ENCODE results near the gene GARIN5B. TPM values are rescaled to one million over a fixed set of nuclear protein-coding genes. Genes with fewer than 3 reads are reported as not detected.
"Not testable (repeated sequence)": the region's sequence is repeated elsewhere in the genome, so short reads cannot be mapped to it uniquely, and the experiment has no call there.

Gene GARIN5B
- total RNA-seq, 4 donors from 2014 or later: 0.18 TPM; not detected in 3

- DNase-seq: not testable (repeated sequence)
Measured at GRCh38 chr19:55407550-55407799, 44.4 kb upstream of the GARIN5B start, which contains the start of gene UBE2S. UBE2S (minus strand) TSS chr19:55407788; CDS start chr19:55407589, 199 bp downstream.

GRCh38 chr19:55406826-55407549, 43.9 kb upstream of the GARIN5B start:
- TF ChIP-seq POLR2A (IDR thresholded peaks at IDR 0.05) (no peak), CTCF (IDR thresholded peaks at IDR 0.05) (no peak)
- intact Hi-C loops (cut with DNase I; ENCODE audit: low total_unique reads): no loop called here
- Histone ChIP-seq H3K4me3 (peak overlapping the region; percentile 90 to 93), H3K36me3 (no peaks in the 10 kb centered on the region), H3K9me3 (no peaks in the 10 kb centered on the region), H3K4me1 (peaks cover 0 to 7% of the 10 kb centered on the region in 2 donors), H3K27me3 (no peaks in the 10 kb centered on the region), H3K27ac (peak overlapping the region; percentile 95 to 98)
- peak in 1 of 2 donors; percentile 40 for DNase-seq

More at GRCh38 chr19:55407550-55407799, 44.4 kb upstream of the GARIN5B start, which contains the start of gene UBE2S:
- peak within 1 kb of the TSS; percentile 90 to 93 for H3K4me3 ChIP-seq
- peak within 1 kb of the TSS; percentile 95 to 98 for H3K27ac ChIP-seq
- peak in 1 of 4 experiments; percentile 18 for TF ChIP-seq CTCF (IDR thresholded peaks at IDR 0.05)
- peak; percentile 95 to 99 for TF ChIP-seq POLR2A (IDR thresholded peaks at IDR 0.05)
- H3K4me1 ChIP-seq; H3K36me3 ChIP-seq; H3K9me3 ChIP-seq; intact Hi-C loops (cut with DNase I; ENCODE audit: low total_unique reads); H3K27me3 ChIP-seq: not testable (repeated sequence)

GRCh38 chr19:55406091-55406825, 43.2 kb upstream of the GARIN5B start:
- H3K36me3 ChIP-seq: no peaks in the 10 kb centered on the region
- peak overlapping the region; percentile 90 to 93 for H3K4me3 ChIP-seq
- intact Hi-C loops (cut with DNase I; ENCODE audit: low total_unique reads): no loop called here
- no peaks in the 10 kb centered on the region for H3K9me3 ChIP-seq
- no peak for DNase-seq
- no peaks in the 10 kb centered on the region for H3K27me3 ChIP-seq
- peaks cover 0 to 7% of the 10 kb centered on the region in 2 donors for H3K4me1 ChIP-seq
- TF ChIP-seq CTCF (IDR thresholded peaks at IDR 0.05): no peak
- TF ChIP-seq POLR2A (IDR thresholded peaks at IDR 0.05): no peak
- no peak overlapping the region for H3K27ac ChIP-seq

- H3K27me3 ChIP-seq: no peaks in the 10 kb centered on the region
- intact Hi-C loops (cut with DNase I; ENCODE audit: low total_unique reads): no loop called here
- H3K27ac ChIP-seq: no peak overlapping the region
- DNase-seq: no peak
- H3K4me3 ChIP-seq: no peak overlapping the region
- no peaks in the 10 kb centered on the region for H3K9me3 ChIP-seq
- TF ChIP-seq CTCF (IDR thresholded peaks at IDR 0.05) (no peak), POLR2A (IDR thresholded peaks at IDR 0.05) (no peak)
- no peaks in the 10 kb centered on the region for H3K36me3 ChIP-seq
- H3K4me1 ChIP-seq: peaks cover 0 to 7% of the 10 kb centered on the region in 2 donors
Measured at GRCh38 chr19:55405638-55406037, 42.6 kb upstream of the GARIN5B start.

- intact Hi-C loops (cut with DNase I; ENCODE audit: low total_unique reads): no loop called here
- TF ChIP-seq POLR2A (IDR thresholded peaks at IDR 0.05) (no peak), CTCF (IDR thresholded peaks at IDR 0.05) (no peak)
Measured at GRCh38 chr19:55402509-55402908, 39.4 kb upstream of the GARIN5B start.

GRCh38 chr19:55401390-55401789, 38.3 kb upstream of the GARIN5B start:
- intact Hi-C loops (cut with DNase I; ENCODE audit: low total_unique reads); H3K36me3 ChIP-seq; H3K4me3 ChIP-seq: not testable (repeated sequence)

More at GRCh38 chr19:55402509-55402908, 39.4 kb upstream of the GARIN5B start:
- Histone ChIP-seq H3K36me3 (no peaks in the 10 kb centered on the region), H3K27ac (no peak overlapping the region), H3K4me1 (peaks cover 0 to 7% of the 10 kb centered on the region in 2 donors), H3K4me3 (no peak overlapping the region), H3K9me3 (no peaks in the 10 kb centered on the region), H3K27me3 (no peaks in the 10 kb centered on the region)
- DNase-seq: no peak

More at GRCh38 chr19:55401390-55401789, 38.3 kb upstream of the GARIN5B start:
- H3K27ac ChIP-seq, H3K4me1 ChIP-seq, H3K27me3 ChIP-seq, H3K9me3 ChIP-seq, DNase-seq: not testable (repeated sequence)

Data from uterus (tissue), 4 donors.